Measurements from ENCODE around the gene C1orf35.
A peak's percentile ranks its signal among the peaks of the same experiment; 100 is the strongest.

The C1orf35 gene

DNA sequence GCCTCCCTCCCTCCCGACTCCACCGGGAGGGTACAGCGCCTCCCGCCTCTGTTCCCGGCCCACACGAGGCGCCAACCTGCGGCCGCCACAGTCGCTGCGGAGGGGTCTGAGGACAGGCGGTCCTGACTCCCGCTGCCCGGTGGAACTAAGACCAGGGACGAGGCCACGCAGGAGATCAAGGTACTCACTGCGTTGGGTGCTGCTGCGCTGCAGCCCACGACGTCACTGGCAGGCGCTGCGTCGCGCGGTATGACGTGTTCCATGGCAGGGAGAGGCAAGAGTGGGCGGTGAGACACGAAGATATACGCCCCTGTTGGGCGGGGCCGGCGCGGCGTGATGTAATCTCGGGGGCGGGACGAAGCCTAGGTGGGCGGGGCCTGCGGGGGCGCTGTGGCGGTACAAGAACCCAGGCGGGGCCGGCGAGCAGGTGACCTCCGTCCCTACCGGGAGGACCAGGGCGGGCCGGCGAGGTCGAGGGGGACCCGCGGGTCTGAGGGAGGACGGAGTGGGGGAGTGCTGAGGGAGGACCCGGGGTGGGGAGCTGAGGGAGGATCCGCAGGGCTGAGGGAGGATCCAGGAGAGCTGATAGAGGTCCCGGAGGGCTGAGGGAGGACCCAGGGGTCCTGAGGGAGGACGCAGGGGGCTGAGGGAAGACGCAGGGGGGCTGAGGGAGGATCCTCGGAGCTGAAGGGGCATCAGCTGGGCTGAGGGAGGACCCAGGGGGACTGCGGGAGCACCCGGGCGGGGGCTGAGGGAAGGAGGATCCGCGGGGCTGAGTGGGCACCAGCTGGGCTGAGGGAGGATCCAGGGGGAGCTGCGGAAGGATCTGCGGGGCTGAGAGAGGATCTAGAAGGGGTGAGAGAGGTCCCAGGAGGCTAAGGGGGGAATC lies 6.2 kb upstream of the C1orf35 start, which contains the start of gene MRPL55:
MRPL55 (minus strand) TSS at position 227 of the 889 bp plus-strand sequence. CDS start 1,039 bp downstream, outside the sequence.
- DNase-seq (ENCODE audit: low read depth in 1 of 2, low spot score in 1 of 2) = peak; percentile 96 to 97
- Histone ChIP-seq H3K27ac (replicated peaks) (peak within 1 kb of the TSS; percentile 80), H3K4me3 (replicated peaks; ENCODE audit: insufficient read depth, low read length) (peak within 1 kb of the TSS; percentile 89), H3K27me3 (ENCODE audit: insufficient read depth, poor library complexity, severe bottlenecking) (no peaks in the 10 kb centered on the region)
- no peak for TF ChIP-seq CTCF (IDR thresholded peaks at IDR 0.05; ENCODE audit: insufficient read depth, low read length)
- TF ChIP-seq SPI1 (IDR thresholded peaks at IDR 0.05; ENCODE audit: borderline replicate concordance, low read depth) = no peak
- peak; percentile 95 for TF ChIP-seq POLR2AphosphoS5 (IDR thresholded peaks at IDR 0.05; ENCODE audit: low read depth)
- no peak for TF ChIP-seq REST (IDR thresholded peaks at IDR 0.05; ENCODE audit: insufficient replicate concordance, low read depth)
- TF ChIP-seq GABPA (IDR thresholded peaks at IDR 0.05; ENCODE audit: low read depth) = no peak

DNA sequence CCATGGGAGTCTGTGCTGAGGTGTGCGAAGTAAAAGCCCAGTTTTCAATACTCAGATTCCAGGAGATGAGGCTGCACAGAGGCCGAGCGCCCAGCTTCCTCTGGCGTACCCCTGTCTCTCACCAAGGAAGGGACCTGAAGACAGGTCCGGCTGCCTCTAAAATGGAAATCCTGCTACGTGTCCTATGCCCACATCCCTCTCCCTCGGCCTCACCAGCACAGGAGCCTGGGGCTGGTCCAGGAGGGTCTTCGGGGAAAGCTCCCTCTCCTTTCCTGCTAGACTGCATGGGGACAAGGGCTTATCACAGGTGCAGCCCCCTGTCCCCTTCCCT lies 5.6 kb upstream of the C1orf35 start:
- TF ChIP-seq SPI1 (IDR thresholded peaks at IDR 0.05; ENCODE audit: borderline replicate concordance, low read depth) (no peak), REST (IDR thresholded peaks at IDR 0.05; ENCODE audit: insufficient replicate concordance, low read depth) (no peak), CTCF (IDR thresholded peaks at IDR 0.05; ENCODE audit: insufficient read depth, low read length) (no peak), POLR2AphosphoS5 (IDR thresholded peaks at IDR 0.05; ENCODE audit: low read depth) (no peak), GABPA (IDR thresholded peaks at IDR 0.05; ENCODE audit: low read depth) (no peak)
- no peak for DNase-seq (ENCODE audit: low read depth in 1 of 2, low spot score in 1 of 2)
- Histone ChIP-seq H3K27ac (replicated peaks) (peak overlapping the region; percentile 80), H3K27me3 (ENCODE audit: insufficient read depth, poor library complexity, severe bottlenecking) (no peaks in the 10 kb centered on the region), H3K4me3 (replicated peaks; ENCODE audit: insufficient read depth, low read length) (peak overlapping the region; percentile 89)

- H3K4me3 ChIP-seq (replicated peaks; ENCODE audit: insufficient read depth, low read length) = peak overlapping the region; percentile 89
- peak overlapping the region; percentile 80 for H3K27ac ChIP-seq (replicated peaks)
- DNase-seq (ENCODE audit: low read depth in 1 of 2, low spot score in 1 of 2) = no peak
- H3K27me3 ChIP-seq (ENCODE audit: insufficient read depth, poor library complexity, severe bottlenecking) = no peaks in the 10 kb centered on the region
- no peak for TF ChIP-seq CTCF (IDR thresholded peaks at IDR 0.05; ENCODE audit: insufficient read depth, low read length)
- no peak for TF ChIP-seq GABPA (IDR thresholded peaks at IDR 0.05; ENCODE audit: low read depth)
- no peak for TF ChIP-seq SPI1 (IDR thresholded peaks at IDR 0.05; ENCODE audit: borderline replicate concordance, low read depth)
- TF ChIP-seq POLR2AphosphoS5 (IDR thresholded peaks at IDR 0.05; ENCODE audit: low read depth) = no peak; the same call in 1 of the 2 replicates
- no peak for TF ChIP-seq REST (IDR thresholded peaks at IDR 0.05; ENCODE audit: insufficient replicate concordance, low read depth)
These were observed 5.0 kb upstream of the C1orf35 start for GRCh38 chr1:228108055-228108690.
